ENCODE measurements around the gene RALGAPA2. TPM values are rescaled to one million over a fixed set of nuclear protein-coding genes. Genes with fewer than 3 reads are reported as not detected.

The RALGAPA2 gene
- total and polyA plus RNA-seq, 2 donors from 2014 or later, result 5.9 to 66.7 TPM

DNA sequence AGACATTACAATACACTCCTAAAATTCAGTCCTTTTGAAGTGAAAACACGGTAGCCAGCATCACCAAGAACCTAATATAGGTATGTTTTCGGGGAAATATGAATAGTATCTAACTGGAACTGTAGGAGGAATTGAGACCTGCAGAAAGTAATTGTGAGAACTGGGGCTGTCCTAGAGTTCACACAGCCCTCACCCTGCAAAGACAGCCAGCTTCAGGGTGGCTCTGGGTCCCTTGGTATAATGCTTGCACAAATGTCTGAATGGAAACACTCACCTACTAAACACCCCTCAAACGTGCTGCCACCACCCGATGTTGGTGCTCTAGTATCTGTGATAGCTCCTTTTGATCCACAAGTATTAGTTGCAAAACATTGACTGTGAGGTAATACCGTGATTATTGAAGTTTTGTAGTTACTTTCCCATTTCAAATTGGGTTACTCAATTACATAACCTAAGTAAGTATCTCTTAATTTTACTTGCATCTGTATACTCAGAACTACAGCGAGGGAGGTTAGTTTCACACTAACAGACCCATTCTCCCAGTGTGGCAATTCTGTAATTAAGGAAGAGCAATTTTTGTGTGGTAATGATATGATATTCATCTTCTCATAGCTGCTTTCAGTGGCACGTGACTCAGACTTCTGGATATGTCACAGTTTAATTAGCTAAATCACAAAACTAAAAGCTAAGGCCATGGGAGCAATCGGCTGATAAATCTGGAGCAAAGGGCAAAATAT lies 215.0 kb downstream of the RALGAPA2 start:
- H3K4me1 ChIP-seq (ENCODE audit: control insufficient read depth in 2 of 3, insufficient read depth in 2 of 3, low read depth in 1 of 3, low read length in 3 of 3), result peaks cover 0 to 2% (median 0%) of the 10 kb centered on the region in 3 donors
- H3K36me3 ChIP-seq (ENCODE audit: control insufficient read depth in 2 of 3, insufficient read depth in 3 of 3, low read length in 3 of 3), result peaks cover 0 to 23% (median 20%) of the 10 kb centered on the region in 3 donors
- FAIRE-seq, result no peak

DNA sequence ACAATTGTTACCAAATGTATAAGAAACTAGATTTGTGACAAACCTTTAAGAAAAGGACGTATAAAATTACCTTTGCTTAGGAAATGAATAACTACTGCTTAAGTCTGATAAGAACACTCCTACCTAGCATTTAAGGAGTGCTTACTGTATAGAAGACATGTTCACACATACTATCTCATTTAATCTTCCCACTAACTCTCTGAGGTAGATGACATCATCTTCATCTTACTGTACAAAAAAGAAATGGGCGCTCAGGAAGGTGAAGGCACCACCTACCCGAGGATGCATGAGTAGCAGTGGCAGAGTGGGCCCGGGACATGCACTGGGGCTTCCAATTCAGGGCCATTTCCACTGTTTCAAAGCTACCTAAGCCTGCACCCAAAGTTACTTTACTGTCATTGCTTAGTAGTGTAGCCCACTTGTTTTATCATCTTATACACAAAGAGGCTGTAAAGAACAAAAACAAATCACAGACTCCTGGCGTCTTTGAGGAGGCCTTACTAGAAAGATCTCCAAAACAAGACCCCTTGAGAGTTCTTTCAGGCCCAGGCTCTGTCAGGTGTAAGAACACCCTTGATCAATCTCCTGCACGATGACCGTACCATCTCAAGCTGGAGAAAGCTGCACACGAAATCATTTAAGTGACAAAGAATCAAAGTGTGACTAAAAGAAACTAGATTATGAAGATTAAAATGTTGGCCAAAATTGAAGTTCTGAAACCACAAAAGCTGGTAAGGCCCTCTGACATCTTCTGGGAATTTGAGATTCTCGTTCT lies 216.5 kb downstream of the RALGAPA2 start:
- Histone ChIP-seq H3K9me3 (ENCODE audit: control insufficient read depth in 2 of 3, insufficient read depth in 1 of 3, low read length in 3 of 3) (no peaks in the 10 kb centered on the region), H3K27ac (ENCODE audit: low read depth in 2 of 2, low read length in 2 of 2) (no peak overlapping the region), H3K4me3 (ENCODE audit: low read length in 3 of 3) (no peak overlapping the region), H3K9ac (ENCODE audit: low read length in 3 of 3) (no peak overlapping the region), H3K36me3 (ENCODE audit: control insufficient read depth in 2 of 3, insufficient read depth in 3 of 3, low read length in 3 of 3) (peaks cover 0 to 17% (median 16%) of the 10 kb centered on the region in 3 donors), H3K27me3 (ENCODE audit: control insufficient read depth, insufficient read depth, low read length) (no peaks in the 10 kb centered on the region), H3K4me1 (ENCODE audit: control insufficient read depth in 2 of 3, insufficient read depth in 2 of 3, low read depth in 1 of 3, low read length in 3 of 3) (peaks cover 0 to 2% (median 0%) of the 10 kb centered on the region in 3 donors)
- DNase-seq (peak in 1 of 5 donors; percentile 29), FAIRE-seq (no peak)
- intact Hi-C loops (cut with DNase I), result no loop called here
- TF ChIP-seq, protein P1, sequence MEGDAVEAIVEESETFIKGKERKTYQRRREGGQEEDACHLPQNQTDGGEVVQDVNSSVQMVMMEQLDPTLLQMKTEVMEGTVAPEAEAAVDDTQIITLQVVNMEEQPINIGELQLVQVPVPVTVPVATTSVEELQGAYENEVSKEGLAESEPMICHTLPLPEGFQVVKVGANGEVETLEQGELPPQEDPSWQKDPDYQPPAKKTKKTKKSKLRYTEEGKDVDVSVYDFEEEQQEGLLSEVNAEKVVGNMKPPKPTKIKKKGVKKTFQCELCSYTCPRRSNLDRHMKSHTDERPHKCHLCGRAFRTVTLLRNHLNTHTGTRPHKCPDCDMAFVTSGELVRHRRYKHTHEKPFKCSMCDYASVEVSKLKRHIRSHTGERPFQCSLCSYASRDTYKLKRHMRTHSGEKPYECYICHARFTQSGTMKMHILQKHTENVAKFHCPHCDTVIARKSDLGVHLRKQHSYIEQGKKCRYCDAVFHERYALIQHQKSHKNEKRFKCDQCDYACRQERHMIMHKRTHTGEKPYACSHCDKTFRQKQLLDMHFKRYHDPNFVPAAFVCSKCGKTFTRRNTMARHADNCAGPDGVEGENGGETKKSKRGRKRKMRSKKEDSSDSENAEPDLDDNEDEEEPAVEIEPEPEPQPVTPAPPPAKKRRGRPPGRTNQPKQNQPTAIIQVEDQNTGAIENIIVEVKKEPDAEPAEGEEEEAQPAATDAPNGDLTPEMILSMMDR (IDR thresholded peaks at IDR 0.05; ENCODE audit: borderline replicate concordance, extremely low read depth, insufficient read depth), result no peak

More for the DNA sequence above, 215.0 kb downstream of the RALGAPA2 start:
- no peak overlapping the region for H3K27ac ChIP-seq (ENCODE audit: low read depth in 2 of 2, low read length in 2 of 2)
- TF ChIP-seq, protein P1 (IDR thresholded peaks at IDR 0.05; ENCODE audit: borderline replicate concordance, extremely low read depth, insufficient read depth), result no peak
- no peak overlapping the region for H3K4me3 ChIP-seq (ENCODE audit: low read length in 3 of 3)
- no peak overlapping the region for H3K9ac ChIP-seq (ENCODE audit: low read length in 3 of 3)
- H3K27me3 ChIP-seq (ENCODE audit: control insufficient read depth, insufficient read depth, low read length), result no peaks in the 10 kb centered on the region
- H3K9me3 ChIP-seq (ENCODE audit: control insufficient read depth in 2 of 3, insufficient read depth in 1 of 3, low read length in 3 of 3), result no peaks in the 10 kb centered on the region
- DNase-seq, result no peak
- intact Hi-C loops (cut with DNase I), result no loop called here

DNA sequence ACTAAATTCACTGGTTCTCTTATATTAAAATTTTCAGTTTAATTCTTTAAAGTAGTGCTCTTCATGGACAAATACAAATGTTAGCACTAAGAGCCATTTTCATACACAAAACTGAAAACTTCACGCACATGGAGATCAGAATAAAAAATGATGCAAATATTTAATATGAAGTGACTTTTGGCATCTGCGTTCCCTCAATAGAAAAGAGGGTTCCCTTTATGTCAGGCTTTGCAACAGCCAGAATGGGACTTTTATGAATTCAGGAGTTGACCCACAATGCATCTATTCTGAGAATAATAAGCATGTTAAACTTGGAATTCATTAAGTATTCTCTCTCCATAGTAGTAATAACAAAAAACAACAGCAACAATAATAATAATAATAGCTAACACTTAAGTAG lies 218.7 kb downstream of the RALGAPA2 start:
- no peak for FAIRE-seq

More for the DNA sequence above, 218.7 kb downstream of the RALGAPA2 start:
- DNase-seq, result no peak
- Histone ChIP-seq H3K4me1 (ENCODE audit: control insufficient read depth in 2 of 3, insufficient read depth in 2 of 3, low read depth in 1 of 3, low read length in 3 of 3) (peaks cover 0 to 2% (median 0%) of the 10 kb centered on the region in 3 donors), H3K9me3 (ENCODE audit: control insufficient read depth in 2 of 3, insufficient read depth in 1 of 3, low read length in 3 of 3) (no peaks in the 10 kb centered on the region), H3K9ac (ENCODE audit: low read length in 3 of 3) (no peak overlapping the region), H3K36me3 (ENCODE audit: control insufficient read depth in 2 of 3, insufficient read depth in 3 of 3, low read length in 3 of 3) (peaks cover 0 to 15% (median 8%) of the 10 kb centered on the region in 3 donors), H3K4me3 (ENCODE audit: low read length in 3 of 3) (no peak overlapping the region), H3K27me3 (ENCODE audit: control insufficient read depth, insufficient read depth, low read length) (no peaks in the 10 kb centered on the region), H3K27ac (ENCODE audit: low read depth in 2 of 2, low read length in 2 of 2) (no peak overlapping the region)
- intact Hi-C loops (cut with DNase I), result no loop called here
- TF ChIP-seq, protein P1 (IDR thresholded peaks at IDR 0.05; ENCODE audit: borderline replicate concordance, extremely low read depth, insufficient read depth), result no peak

Measured in kidney (tissue), 14 donors.